Measurements from ENCODE around the gene SPATA25.

The SPATA25 gene

DNA sequence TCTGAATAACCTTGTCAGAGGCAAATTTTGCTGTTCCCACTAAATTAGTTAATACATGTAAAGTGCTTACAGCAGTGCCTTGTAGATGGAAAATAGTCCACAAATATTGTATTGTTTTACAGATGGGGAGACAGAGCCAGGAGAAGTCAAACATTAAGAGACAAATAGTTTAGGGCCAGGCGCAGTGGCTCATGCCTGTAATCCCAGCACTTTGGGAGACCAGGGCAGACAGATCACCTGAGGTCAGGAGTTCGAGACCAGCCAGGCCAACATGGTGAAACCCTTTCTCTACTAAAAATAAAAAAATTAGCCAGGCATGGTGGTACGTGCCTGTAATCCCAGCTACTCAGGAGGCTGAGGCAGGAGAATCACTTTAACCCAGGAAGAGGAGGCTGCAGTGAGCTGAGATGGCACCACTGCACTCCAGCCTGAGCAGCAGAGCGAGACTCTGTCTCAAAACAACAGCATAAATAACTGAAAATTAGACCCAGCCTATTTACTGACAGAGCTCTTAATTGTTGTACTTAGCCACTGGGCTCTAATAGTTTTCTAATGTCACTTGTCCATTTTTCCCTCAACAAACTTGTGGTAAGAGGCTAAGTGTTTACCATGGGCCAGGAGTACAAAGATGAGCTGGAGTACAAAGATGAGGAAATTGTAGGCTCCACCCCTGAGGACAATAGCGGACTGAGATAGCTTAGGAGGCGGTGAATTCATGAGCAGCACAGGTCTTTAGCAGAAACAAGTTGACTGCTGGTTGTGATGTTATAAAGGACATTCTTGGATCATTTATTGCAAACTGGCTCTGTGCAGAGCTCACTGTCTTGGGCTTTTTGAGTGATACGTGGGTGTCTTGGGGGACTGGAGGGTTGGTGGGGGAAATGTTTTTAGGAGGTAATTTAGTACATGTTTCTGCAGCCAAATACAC, 23.6 kb downstream of the SPATA25 start:
- no peak for DNase-seq

DNA sequence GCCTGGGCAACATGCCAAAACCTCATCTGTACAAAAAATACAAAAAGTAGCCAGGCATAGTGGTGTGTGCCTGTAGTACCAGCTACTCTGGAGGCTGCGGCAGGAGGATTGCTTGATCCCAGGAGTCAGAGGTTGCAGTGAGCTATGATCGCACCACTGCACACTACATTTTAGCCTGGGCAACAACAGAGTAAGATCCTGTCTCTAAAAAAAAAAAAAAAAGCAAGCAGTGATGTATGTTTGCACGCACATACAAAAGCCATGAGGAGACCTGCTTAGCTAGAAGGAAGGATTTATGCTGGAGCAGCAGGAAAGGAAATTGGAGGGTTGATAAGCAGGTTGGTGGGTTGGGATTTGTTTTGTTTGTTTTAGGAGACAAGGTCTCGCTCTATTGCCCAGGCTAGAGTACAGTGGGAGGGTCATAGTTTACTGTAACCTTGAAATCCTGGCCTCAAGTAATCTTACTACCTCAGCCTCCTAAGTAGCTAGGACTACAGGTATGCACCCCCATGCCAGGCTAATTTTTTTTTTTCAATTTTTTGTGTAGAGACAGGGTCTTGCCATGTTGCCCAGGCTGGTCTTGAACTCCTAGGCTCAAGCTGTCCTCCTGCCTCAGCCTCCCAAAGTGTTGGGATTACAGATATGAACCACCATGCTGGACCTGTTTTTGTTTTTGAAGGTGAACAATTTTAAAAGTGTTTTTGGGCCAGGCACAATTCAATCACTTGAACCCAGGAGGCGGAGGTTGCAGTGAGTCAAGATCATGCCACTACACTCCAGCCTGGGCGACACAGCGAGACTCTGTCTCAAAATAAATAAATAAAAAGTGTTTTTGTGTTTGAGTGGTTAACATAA, 26.0 kb downstream of the SPATA25 start:
- DNase-seq: no peak

DNA sequence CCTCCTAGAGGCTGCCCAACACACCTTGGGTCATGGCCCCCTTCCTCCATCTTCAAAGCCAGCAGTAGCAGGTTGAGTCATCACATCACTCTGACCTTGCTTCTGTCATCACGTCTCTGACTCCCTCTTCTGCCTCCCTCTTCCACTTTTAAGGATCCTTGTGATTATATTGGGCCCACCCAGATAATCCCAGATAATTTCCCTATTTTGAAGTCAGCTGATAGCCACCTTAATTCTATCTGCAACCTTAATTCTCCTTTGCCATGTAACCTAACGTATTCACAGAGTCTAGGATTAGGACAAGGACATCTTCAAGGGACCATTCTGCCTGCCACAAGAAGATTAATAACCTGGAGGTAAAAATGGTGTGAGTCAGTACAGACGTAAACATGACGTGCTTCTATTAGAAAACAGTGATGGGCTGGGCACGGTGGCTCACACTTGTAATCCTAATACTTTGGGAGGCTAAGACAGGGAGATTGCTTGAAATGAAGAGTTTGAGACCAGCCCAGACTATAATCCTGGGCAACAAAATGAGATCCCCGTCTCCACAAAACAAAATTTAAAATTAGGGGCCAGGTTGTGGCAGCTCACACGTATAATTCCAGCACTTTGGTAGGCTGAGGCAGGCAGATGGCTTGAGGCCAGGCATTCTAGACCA, 26.7 kb downstream of the SPATA25 start:
- no peak for DNase-seq

DNA sequence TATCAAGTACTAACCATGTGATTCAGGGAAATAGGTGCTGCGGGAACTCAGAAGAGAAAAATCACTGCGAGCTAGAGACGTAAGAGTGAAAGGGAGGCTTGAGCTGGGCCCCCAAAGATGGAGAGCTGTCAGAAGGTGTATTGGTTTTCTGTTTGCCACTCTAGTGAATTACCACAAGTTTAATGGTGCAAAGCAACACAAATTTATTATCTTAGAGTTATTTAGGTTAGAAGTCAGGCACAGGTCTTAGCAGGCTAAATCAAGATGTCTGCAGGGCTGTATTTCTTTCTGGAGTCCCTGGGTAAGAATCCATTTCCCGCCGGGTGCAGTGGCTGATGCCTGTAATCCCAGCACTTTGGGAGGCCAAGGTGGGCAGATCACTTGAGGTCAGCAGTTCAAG, 27.5 kb downstream of the SPATA25 start:
- DNase-seq: no peak

DNA sequence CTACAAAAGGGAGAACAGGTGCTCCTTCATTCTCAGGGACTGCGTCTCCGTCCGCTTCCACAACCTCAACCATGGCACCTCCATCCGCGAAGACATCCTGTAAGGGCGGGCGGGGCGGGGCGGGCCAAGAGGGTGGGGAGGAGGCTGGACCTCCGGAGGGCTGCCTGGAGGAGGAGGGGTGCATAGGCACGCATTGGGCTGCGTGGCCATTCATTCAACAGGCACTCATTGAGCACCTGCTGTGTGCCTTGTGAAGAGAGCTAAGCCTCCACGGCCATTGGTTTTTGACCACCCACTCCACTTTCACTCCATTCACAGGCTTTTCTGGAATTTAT, 29.6 kb downstream of the SPATA25 start:
- no peak for DNase-seq

DNA sequence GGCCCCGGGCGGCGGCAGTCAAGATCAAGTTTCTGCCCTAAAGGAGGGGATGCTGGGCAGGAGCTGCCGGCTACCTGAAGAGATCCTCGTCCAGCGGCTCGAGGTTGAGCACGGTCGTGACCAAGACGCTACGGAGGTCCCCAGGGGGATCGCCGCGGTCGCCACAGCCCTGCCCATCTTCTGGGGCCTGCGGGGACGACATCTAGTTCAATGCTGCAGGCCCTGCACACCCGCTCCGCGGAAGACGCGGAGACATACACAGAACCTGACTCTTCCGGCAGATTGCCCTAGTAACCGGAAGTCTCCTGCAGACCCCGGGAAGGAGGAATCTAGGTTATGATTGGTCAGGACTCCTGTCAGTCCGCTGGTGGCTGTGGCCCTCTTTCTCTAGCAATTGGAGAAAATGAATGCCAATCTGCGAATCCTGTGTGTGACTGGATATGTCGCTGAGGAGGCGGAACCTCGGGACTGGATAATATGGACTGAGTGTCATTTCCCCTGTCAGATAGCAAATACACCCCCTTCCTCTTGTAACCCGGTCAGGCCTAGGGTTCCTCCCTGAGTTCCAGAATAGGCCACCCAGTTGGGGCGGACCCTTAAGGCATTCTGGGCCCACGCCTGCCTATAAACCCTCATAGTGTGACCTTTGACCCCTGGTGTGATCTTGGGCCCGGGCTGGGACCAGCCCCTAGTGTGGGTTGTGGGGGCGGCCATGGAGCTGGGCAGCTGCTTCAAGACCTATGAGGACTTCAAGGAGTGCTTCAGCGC, 30.1 kb downstream of the SPATA25 start, which contains the start of the genes ACOT8 and ZSWIM3:
Gene ACOT8, minus strand, starts transcription at position 279 of the 768 bp plus-strand sequence. Its CDS starts 77 bp downstream, at position 202.
Gene ZSWIM3, plus strand, starts transcription at position 501 of the 768 bp plus-strand sequence. Its CDS starts 212 bp downstream, at position 713.
- peak; percentile 91 to 97 for DNase-seq

DNA sequence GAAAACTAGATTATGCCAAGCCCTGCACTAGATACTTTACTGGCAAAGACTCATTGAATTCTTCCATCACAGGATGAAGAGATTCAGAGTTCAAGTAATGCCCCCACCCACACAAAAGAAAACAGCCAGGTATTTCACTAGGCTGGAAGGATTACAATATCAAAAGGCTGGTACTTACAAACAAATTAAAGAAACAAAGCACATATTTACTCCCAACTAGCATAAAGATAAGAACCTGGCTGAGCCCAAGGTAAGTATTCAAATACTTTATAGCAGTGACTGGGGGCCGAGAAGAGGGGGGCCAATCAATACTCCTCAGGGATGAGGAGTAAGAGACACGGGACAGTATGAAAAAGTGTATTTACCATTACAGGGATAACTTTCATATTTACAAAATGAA, 33.9 kb downstream of the SPATA25 start:
- DNase-seq: no peak

DNA sequence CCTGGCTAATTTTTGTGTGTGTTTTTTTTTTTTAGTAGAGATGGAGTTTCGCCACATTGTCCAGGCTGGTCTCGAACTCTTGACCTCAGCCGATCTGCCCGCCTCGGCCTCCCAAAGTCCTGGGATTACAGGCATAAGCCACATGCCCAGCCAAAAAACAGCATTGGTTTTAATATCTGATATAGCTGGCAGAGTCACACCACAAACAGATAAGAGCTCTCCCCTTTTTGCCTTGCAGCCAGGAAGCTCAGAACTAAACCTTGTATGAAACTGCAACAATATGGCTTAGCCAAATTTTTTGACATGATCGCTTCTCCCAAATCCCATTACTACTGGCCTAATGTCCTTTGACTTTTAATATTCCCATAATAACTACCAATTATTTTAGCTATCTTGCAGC, 35.1 kb downstream of the SPATA25 start:
- no peak for DNase-seq

DNA sequence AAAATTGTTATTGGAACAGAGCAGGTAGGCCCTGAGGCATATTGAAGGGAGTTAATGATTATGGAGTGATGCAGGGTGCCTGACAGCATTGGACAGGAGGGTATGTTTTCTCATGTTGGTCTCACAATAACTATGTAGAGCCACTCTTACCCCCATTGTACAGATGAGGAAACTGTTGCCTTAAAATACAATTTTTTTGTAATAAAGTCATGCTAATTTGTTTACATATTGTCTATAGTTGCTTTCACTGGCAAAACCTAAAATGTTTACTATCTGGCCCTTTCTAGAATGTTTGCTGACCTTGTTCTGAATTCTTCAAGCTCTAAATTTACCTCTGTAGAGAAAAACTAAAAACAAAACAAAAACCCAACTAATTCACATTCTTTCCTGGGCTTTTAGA, 35.9 kb downstream of the SPATA25 start:
- DNase-seq: no peak

DNA sequence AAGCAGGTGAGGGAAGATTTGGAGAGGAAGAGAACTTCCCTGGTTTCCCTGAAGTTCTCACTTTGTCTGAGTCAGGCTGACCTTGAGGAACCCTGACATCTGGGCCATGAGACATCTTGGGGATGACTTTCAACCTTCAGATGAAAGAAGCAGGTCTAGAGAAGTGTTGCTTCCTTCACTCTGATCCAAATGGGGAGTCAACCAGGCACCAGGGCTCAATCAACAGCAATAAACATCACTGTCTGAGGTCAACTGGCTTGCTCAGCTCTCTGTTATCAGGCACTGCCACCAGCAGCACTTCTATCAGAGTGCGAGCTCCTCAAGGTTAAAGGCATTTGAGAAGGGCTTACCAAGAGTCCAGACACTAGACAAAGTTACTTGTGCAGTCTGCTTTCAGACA, 36.5 kb downstream of the SPATA25 start:
- DNase-seq: no peak

DNA sequence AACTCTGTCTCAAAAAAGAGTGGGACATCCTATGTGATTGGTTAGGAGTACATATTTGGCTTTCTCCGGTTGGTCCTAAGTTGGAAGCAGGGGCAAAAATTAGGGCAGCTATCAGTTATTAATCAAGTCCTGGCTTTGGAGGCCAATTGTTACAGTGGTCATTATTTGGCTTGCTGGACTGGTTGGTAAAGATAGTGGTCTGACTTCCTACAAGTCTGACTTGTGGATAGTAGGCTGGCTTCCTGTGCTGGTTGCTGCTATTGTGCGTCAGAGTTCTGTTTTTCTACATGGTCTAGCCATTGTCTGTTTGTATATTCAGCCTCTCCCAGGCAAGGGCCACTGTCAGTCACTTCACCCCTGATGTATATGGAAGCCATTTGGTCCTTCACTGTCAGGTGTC, 37.2 kb downstream of the SPATA25 start:
- no peak for DNase-seq

DNA sequence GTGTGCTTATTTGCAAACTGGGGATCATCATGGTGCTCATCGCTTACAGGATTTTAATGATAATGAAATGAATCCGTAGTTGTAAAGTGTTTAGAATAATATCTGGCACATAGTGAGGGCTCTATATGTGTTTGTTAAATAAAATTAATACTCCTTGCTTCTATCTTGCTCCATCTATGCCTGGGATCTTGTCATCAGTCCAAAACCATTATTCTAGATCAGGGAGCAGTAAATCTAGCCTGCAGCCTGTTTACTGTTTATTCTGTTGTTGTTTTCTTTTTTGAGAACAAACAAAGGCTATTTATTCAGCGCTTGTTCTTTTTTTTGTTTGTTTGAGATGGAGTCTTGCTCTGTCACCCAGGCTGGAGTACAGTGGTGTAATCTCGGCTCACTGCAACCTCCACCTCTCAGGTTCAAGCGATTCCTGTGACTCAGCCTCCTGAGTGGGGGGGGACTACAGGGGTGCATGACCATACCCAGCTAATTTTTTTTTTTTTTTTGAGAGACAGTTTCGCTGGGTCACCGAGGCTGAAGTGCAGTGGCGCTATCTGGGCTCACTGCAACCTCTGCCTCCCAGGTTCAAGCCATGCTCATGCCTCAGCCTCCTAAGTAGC, 38.3 kb downstream of the SPATA25 start:
- no peak for DNase-seq

DNA sequence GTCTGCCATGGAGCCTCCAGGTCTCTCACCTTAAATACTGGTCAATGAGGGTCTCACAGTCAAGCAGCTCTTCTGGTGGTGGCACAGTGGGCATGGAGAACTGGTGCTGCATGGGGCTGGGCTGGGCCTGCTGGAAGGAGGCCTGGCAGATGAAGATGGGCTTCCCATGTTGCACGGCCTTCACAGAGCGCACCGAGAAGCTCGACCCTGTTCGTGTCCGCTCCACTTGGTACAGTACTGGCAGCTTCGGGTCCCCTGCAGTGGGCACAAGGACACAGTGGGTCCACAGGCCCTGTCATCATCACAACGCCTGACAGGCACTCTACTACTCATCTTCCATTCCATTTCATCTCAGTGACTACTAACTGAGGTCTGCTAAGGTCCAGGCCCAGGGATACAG, 39.0 kb downstream of the SPATA25 start:
- no peak for DNase-seq

DNA sequence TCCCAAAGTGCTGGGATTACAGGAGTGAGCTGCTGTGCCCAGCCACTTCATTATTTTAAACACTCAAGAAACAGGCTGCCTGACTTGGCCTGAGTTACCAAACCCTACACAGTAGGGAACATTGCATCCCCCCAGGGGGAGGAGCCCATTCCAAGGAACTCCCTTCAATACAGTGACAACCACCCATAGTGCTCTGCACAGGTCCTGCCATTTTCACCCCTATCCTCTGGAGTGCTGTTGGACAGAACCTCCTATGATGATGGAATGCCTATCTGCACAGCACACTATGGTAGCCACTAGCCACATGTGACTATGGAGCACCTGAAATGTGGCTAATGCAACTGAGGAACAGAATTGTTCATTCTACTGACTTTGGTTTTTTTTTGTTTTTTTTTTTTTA, 42.0 kb downstream of the SPATA25 start:
- DNase-seq: no peak

DNA sequence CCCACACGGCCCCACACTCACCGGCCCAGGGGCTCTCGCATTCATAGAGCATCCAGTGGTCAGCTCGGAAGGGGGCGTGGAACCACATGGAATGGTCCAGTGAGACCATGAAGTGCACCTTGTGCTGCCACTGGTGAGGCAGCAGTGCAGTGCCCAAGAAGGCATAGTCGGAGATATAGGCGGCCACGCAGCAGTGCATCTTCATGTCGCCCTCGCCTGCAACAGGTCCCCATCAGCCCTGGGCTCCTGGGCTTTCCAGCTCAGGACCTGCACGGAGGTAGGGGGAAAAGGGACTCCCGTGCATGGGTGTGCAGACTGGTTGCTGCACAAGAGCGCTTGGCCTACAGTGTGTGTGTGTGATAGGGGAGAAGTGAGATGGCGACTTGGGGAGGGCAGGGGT, 43.9 kb downstream of the SPATA25 start:
- DNase-seq: no peak

DNA sequence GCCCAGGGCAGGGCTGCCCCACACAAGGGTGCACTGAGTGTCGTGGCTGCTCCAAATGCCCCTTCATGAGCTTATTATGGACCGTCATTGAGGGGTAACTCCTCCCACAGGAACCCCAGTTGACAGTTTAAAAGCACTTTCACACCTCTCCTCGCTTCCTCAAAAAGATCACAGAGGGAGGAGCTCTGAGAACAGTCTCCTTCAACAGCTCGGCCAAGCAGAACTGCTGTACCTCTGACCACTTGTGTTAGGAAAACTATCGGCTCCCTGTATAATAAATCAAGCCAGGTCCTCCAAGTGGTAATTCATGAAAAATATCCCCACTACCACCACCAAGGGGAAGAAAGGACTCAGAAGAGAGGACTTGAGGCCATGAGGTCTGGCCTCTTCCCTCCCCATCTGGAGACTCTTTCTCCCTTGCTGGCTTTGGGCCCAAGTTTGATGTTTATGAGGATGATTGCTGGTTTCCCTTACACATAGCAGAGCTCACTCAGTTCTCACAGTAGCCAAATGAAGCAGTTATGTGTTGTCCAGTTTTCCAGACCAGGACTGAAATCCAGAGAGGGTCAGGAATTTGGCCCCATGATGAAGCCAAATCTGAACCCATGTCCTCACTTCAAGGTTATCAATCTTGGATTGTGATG, 45.1 kb downstream of the SPATA25 start:
- no peak for DNase-seq

DNA sequence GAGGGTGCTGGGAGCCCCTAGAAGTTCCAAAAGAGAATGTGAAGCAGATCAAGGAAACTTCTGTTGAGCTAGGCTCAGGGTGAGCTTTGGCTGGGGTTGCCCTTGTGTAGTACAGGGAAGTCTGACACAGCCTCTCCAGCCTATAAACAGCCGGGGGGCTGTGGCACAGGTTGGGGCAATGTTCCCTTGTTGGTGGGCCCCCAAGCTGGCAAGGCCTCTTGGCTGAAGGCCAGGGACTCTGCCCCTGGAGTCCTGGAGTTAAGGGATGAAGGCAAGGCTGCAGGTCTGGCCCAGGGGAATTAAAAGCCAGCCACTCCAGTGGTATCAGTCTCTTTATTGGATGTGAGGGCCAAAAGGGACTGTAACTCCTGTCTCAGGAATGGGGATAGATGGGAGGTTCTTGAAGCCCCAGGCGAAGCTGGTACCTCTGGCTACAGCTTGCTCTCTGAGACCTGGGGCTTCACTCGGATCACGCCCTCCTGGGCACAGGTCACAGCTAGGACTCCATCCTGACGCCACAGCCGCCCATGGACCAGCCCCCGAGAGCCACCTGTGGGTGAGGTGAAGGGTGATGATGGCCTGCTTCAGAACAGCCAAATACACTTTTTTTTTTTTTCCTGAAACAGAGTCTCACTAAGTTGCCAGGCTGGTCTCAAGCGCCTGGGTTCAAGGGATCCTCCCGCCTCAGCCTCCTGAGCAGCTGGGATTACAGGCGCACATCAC, 45.9 kb downstream of the SPATA25 start:
- no peak for DNase-seq

DNA sequence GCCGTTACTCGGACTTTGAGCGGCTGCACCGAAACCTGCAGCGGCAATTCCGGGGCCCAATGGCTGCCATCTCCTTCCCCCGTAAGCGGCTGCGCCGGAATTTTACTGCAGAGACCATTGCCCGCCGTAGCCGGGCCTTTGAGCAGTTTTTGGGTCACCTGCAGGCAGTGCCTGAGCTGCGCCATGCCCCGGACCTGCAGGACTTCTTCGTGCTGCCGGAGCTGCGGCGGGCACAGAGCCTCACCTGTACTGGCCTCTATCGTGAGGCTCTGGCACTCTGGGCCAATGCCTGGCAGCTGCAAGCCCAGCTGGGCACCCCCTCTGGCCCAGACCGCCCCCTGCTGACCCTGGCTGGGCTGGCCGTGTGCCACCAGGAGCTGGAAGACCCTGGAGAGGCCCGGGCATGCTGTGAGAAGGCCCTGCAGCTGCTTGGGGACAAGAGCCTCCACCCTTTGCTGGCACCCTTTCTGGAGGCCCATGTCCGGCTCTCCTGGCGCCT, 46.7 kb downstream of the SPATA25 start:
- no peak for DNase-seq

DNA sequence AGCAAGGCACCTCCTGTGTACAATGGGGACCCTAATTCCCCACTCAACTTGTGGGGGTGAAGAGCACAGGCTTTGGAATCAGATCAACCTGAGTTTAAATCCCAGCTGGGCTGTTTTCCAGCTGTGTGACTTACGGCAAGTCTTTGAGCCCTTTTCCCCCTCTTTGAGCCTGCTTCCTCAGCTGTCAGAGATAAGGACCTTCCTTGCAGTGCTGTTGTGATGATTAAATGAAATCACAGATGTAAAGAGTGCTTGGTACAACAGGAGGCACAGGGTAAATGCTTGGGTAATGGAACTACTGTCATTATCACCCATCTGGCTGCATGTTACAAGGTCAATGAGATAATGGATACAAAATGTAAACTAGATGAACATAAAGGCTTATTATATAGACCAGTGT, 50.6 kb downstream of the SPATA25 start:
- DNase-seq: no peak
